Panc1 (cell line): ENCODE data around the gene MYADML2. TPM values are rescaled to one million over a fixed set of nuclear protein-coding genes. Genes with fewer than 3 reads are reported as not detected.

Experiments used
- ATAC-seq: fragments of 200-7000 bp; cut with Tn5 transposase; 2 replicates; pipeline ENCODE4 v1.9.1; 2020; ENCODE audit warnings: mild to moderate bottlenecking, moderate library complexity
- BruUV-seq: library from RNA; stranded (reverse); fragments of 400-500 nt; replicated peaks from 2 replicates; lab custom pipeline; 2021; lab: Mats Ljungman, UMichigan
- CTCF ChIA-PET: fragments of 300-600 bp; sonication (Branson Sonifier 250); formaldehyde crosslinking; loops from one replicate; lab custom pipeline; 2022; ENCODE audit warnings: antibody characterized with exemption; lab: Charles Lee
- POLR2A ChIA-PET: fragments of 300-600 bp; sonication (Branson Sonifier 250); formaldehyde crosslinking; loops from one replicate; lab custom pipeline; 2022; ENCODE audit warnings: antibody characterized with exemption; lab: Charles Lee
- DNase-seq: peaks from one replicate; pipeline ENCODE4 v3.0.0-alpha.2; 2010; ENCODE audit warnings: low read depth, low spot score
- H3K27ac ChIP-seq: 2 replicates; pipeline ENCODE4 v1.5.1; 2011; ENCODE audit warnings: mild to moderate bottlenecking, low read length, inconsistent platforms
- H3K27me3 ChIP-seq: fragments of 200-500 bp; sonication (Bioruptor generic); 2 replicates; pipeline ENCODE4 v1.6.0; 2014; ENCODE audit warnings: low read length, inconsistent platforms; ENCODE audit not compliant: control insufficient read depth, insufficient read depth
- H3K36me3 ChIP-seq: fragments of 200-500 bp; sonication (Bioruptor generic); 2 replicates; pipeline ENCODE4 v1.5.1; 2014; ENCODE audit warnings: inconsistent platforms, mild to moderate bottlenecking, low read length, moderate library complexity; ENCODE audit not compliant: control insufficient read depth, insufficient read depth
- H3K4me1 ChIP-seq: 2 replicates; pipeline ENCODE4 v1.5.1; 2011; ENCODE audit warnings: inconsistent platforms, mild to moderate bottlenecking, low read length, moderate library complexity; ENCODE audit not compliant: control insufficient read depth, insufficient read depth
- H3K4me3 ChIP-seq, 2 experiments: 2 replicates each; pipeline ENCODE4 v1.5.1; 2011 to 2012; ENCODE audit warnings: low read depth in 2 of 2, low read length in 2 of 2, mild to moderate bottlenecking in 2 of 2, inconsistent platforms in 1 of 2, moderate library complexity in 1 of 2
- H3K9me3 ChIP-seq: fragments of 200-500 bp; sonication (Bioruptor generic); 2 replicates; pipeline ENCODE4 v1.5.1; 2014; ENCODE audit warnings: low read depth, mild to moderate bottlenecking, inconsistent platforms, low read length, moderate library complexity; ENCODE audit not compliant: control insufficient read depth, insufficient read depth
- CTCF ChIP-seq: fragments of 450-650 bp; IDR thresholded peaks from 2 replicates; pipeline ENCODE4 v1.5.1; 2017; ENCODE audit warnings: mild to moderate bottlenecking
- POLR2AphosphoS5 ChIP-seq: IDR thresholded peaks from 2 replicates; pipeline ENCODE4 v1.6.1; 2012; ENCODE audit warnings: mild to moderate bottlenecking, low read depth, low read length, moderate library complexity
- REST ChIP-seq, 2 experiments: IDR thresholded peaks; 2 replicates each; pipeline ENCODE4 v1.6.1; 2011 to 2012; ENCODE audit warnings: low read depth in 2 of 2, control low read depth in 1 of 2, low read length in 1 of 2, mild to moderate bottlenecking in 1 of 2, moderate library complexity in 1 of 2; ENCODE audit not compliant: insufficient read depth in 1 of 2
- SIN3A ChIP-seq: IDR thresholded peaks from 2 replicates; pipeline ENCODE4 v1.6.1; 2012; ENCODE audit warnings: low read depth, mild to moderate bottlenecking, low read length, moderate library complexity, borderline replicate concordance; ENCODE audit not compliant: insufficient read depth
- TCF7L2 ChIP-seq: IDR thresholded peaks from 2 replicates; pipeline ENCODE4 v1.6.1; 2011; ENCODE audit warnings: mild to moderate bottlenecking, low read depth, low read length, inconsistent platforms
- in situ Hi-C: cut with HindIII; loops from 2 replicates; pipeline ENCODE4 v1.10.0; 2016; ENCODE audit warnings: low sequenced_read_pairs, low pct_unique_long_range_greater_than_20kb
- intact Hi-C: fragments of 100-400 bp; cut with micrococcal nuclease; formaldehyde crosslinking; loops from one replicate; pipeline ENCODE4 v1.10.0; 2022; ENCODE audit not compliant: unreplicated experiment
- total RNA-seq: library from RNA; stranded (reverse); gene quantifications from one replicate; pipeline ENCODE4 v1.2.1, GENCODE V29; 2021; ENCODE audit not compliant: unreplicated experiment

MYADML2 gene
- total RNA-seq, 1 experiment from 2014 or later, result not detected

DNA sequence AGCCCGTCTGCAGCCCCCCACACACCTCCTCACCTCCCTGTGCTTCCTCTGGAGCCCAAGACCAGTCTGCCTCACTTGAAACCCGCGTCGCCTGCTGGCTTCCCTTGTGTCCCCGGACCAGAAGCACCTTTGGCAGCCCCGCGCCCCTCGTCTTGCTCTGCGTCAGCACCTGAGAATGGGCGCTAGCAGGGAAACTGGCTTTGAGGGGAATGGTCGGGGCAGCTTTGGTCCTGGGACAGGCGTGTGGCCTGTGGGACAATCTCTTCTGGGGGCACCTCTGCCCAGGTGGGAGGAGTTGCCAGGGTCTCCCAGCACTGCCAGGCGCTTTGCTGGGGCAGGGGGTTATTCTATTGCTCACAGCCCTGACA lies 15.9 kb downstream of the MYADML2 start:
- Histone ChIP-seq H3K4me1 (peaks cover 38% of the 10 kb centered on the region), H3K27me3 (no peaks in the 10 kb centered on the region), H3K36me3 (no peaks in the 10 kb centered on the region; the same call in 1 of the 2 replicates), H3K9me3 (no peaks in the 10 kb centered on the region), H3K4me3 (no peak overlapping the region), H3K27ac (no peak overlapping the region)
- ChIA-PET CTCF (no interaction called here), POLR2A (no interaction called here)
- BruUV-seq, result no TSS peak
- intact Hi-C loops, result no loop called here
- no peak for ATAC-seq
- in situ Hi-C loops, result no loop called here
- TF ChIP-seq CTCF (no peak), POLR2AphosphoS5 (no peak), REST (IDR thresholded peaks at IDR 0.05; ENCODE audit: insufficient read depth in 1 of 2, low read depth in 2 of 2, low read length in 1 of 2) (no peak), TCF7L2 (no peak), SIN3A (no peak)
- no peak for DNase-seq

- no peak overlapping the region for H3K27ac ChIP-seq
- no peaks in the 10 kb centered on the region for H3K27me3 ChIP-seq
- no peak for DNase-seq
- BruUV-seq, result TSS peak; percentile 58
- ChIA-PET CTCF (interaction anchor here (0.6 kb wide), 2 partner anchors 37 to 148 kb away, joined by 3 to 5 read pairs; no protein-coding TSS in a partner anchor), POLR2A (interaction anchor here (0.5 to 0.6 kb wide), 6 partner anchors 33 to 491 kb away, joined by 3 to 5 read pairs (median 4); no protein-coding TSS in a partner anchor)
- H3K4me1 ChIP-seq, result peaks cover 35% of the 10 kb centered on the region
- no peak overlapping the region for H3K4me3 ChIP-seq
- ATAC-seq, result no peak
- no peaks in the 10 kb centered on the region; the same call in 1 of the 2 replicates for H3K36me3 ChIP-seq
- intact Hi-C loops, result no loop called here
- in situ Hi-C loops, result no loop called here
- no peak for TF ChIP-seq CTCF
- TF ChIP-seq REST (IDR thresholded peaks at IDR 0.05; ENCODE audit: insufficient read depth in 1 of 2, low read depth in 2 of 2, low read length in 1 of 2), result peak; percentile 97
- TF ChIP-seq SIN3A, result no peak
- H3K9me3 ChIP-seq, result no peaks in the 10 kb centered on the region
Observed at GRCh38 chr17:81930142-81931125, 16.6 kb downstream of the MYADML2 start.
